Body of pancreas (tissue), 4 donors: Measurements from ENCODE around the gene ACTR1A.

Source experiments
- CTCF ChIP-seq, 7 experiments: fragments of 450-650 bp in 4 of 7; fragments of 200-600 bp in 3 of 7; sonication (generic) in 3 of 7; IDR thresholded peaks; one replicate each; pipeline ENCODE4 v1.5.1; 2016 to 2019; ENCODE audit warnings: antibody characterized with exemption in 7 of 7
- POLR2A ChIP-seq, 3 donors: fragments of 450-650 bp; IDR thresholded peaks; one replicate each; pipeline ENCODE4 v1.6.1; 2016; ENCODE audit warnings: antibody characterized with exemption in 3 of 3, mild to moderate bottlenecking in 2 of 3

- no peak for TF ChIP-seq CTCF (IDR thresholded peaks at IDR 0.05)
- TF ChIP-seq POLR2A (IDR thresholded peaks at IDR 0.05), result no peak
These were observed 41.7 kb downstream of the ACTR1A start for GRCh38 chr10:102460836-102461186.
